Thymus (tissue), 11 donors: ENCODE data around the gene ATF4. TPM values are rescaled to one million over a fixed set of nuclear protein-coding genes. Genes with fewer than 3 reads are reported as not detected.
A peak's percentile ranks its signal among the peaks of the same experiment; 100 is the strongest.

Source experiments
- DNase-seq, 9 donors: peaks; one replicate each; pipeline ENCODE4 v3.0.0-alpha.2; 2013; ENCODE audit warnings: low spot score in 9 of 9, low read depth in 6 of 9, missing footprints in 1 of 9
- H3K27ac ChIP-seq, 2 donors: one replicate each; pipeline ENCODE4 v1.5.1; 2013; ENCODE audit warnings: control low read depth in 1 of 2, low read depth in 1 of 2, low read length in 1 of 2, mild to moderate bottlenecking in 1 of 2, moderate library complexity in 1 of 2
- H3K27me3 ChIP-seq, 2 donors: one replicate each; pipeline ENCODE4 v1.5.1; 2013; ENCODE audit warnings: low read length in 1 of 2; ENCODE audit not compliant: control insufficient read depth in 2 of 2, insufficient read depth in 1 of 2
- H3K36me3 ChIP-seq, 2 donors: one replicate each; pipeline ENCODE4 v1.5.1; 2013; ENCODE audit warnings: low read length in 1 of 2, mild to moderate bottlenecking in 1 of 2, moderate library complexity in 1 of 2; ENCODE audit not compliant: control insufficient read depth in 2 of 2, insufficient read depth in 2 of 2
- H3K4me1 ChIP-seq, 2 donors: one replicate each; pipeline ENCODE4 v1.5.1; 2013; ENCODE audit warnings: low read length in 2 of 2; ENCODE audit not compliant: control insufficient read depth in 2 of 2, insufficient read depth in 2 of 2
- H3K4me3 ChIP-seq, 2 donors: one replicate each; pipeline ENCODE4 v1.5.1; 2013; ENCODE audit warnings: low read length in 2 of 2, control low read depth in 1 of 2, mild to moderate bottlenecking in 1 of 2
- H3K9me3 ChIP-seq, 2 donors: one replicate each; pipeline ENCODE4 v1.5.1; 2013; ENCODE audit warnings: low read length in 1 of 2, mild to moderate bottlenecking in 1 of 2; ENCODE audit not compliant: control insufficient read depth in 2 of 2, insufficient read depth in 1 of 2
- WGBS: extraction: QIAGEN DNeasy Blood & Tissue Kit; methylation state at CpG from one replicate; pipeline ENCODE4 v1.1.7; 2013; 5-methylcytosine and 5-hydroxymethylcytosine counted together
- polyA plus RNA-seq: library from polyadenylated mRNA; stranded (reverse); fragments of 200-250 nt; gene quantifications from one replicate; pipeline ENCODE4 v1.2.3, GENCODE V29; 2013
- total RNA-seq: library from RNA; stranded (reverse); fragments of 120-200 nt; gene quantifications from one replicate; pipeline ENCODE4 v1.2.4, GENCODE V29; 2013
- donor health status: healthy.

Gene ATF4
- total and polyA plus RNA-seq, 2 donors = 289 to 520 TPM

DNA sequence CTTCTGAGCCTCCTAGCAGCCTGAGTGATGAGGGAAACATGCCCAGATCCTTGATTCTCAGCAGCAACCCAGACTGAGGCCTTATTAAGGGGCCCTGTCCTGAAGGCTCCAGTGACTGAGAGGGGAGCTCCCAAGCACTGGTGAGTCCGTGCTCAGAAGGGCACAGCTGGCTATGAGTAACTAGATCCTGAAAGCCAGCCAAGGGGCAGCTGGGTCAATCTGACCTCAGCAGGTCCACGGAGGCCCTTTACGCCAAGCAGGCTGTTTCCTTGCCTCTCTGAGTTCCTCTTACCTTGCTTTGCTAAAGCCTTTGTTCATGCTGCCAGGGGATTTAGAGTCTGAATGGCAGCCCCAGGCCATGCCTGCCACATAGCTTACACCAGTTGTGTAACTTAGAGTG lies 37.6 kb upstream of the ATF4 start:
- Histone ChIP-seq H3K36me3 (no peaks in the 10 kb centered on the region), H3K9me3 (no peaks in the 10 kb centered on the region), H3K4me3 (no peak overlapping the region), H3K27me3 (peaks cover 0 to 4% of the 10 kb centered on the region in 2 donors), H3K4me1 (no peaks in the 10 kb centered on the region), H3K27ac (no peak overlapping the region)
- WGBS = 94% methylated on average over 3 of the region's 3 CpGs
- DNase-seq = no peak

DNA sequence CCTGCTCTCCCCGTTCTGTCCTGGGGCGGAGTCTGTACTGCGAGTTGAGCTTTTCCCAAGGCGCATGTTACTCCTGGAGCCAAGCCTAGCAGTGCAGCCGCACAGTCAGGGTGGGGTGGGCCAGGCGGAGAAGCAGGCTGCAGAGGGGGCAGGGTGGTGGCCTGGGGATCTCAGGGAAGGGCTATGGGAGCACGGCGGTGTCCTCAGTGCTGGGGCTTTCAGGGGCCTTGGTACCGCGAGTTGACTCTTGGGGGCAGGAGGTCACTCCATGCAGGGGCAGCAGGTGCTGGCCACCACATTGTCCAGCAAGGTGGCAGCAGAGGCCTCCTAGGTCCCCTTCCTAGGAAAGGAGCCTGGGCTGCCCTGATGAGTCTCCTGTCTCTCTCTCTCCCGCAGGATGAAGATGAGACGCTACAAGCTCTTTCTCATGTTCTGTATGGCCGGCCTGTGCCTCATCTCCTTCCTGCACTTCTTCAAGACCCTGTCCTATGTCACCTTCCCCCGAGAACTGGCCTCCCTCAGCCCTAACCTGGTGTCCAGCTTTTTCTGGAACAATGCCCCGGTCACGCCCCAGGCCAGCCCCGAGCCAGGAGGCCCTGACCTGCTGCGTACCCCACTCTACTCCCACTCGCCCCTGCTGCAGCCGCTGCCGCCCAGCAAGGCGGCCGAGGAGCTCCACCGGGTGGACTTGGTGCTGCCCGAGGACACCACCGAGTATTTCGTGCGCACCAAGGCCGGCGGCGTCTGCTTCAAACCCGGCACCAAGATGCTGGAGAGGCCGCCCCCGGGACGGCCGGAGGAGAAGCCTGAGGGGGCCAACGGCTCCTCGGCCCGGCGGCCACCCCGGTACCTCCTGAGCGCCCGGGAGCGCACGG lies 33.2 kb upstream of the ATF4 start:
- Histone ChIP-seq H3K27me3 (peaks cover 0 to 4% of the 10 kb centered on the region in 2 donors), H3K4me3 (no peak overlapping the region), H3K36me3 (no peaks in the 10 kb centered on the region), H3K9me3 (no peaks in the 10 kb centered on the region), H3K27ac (no peak overlapping the region), H3K4me1 (peaks cover 2 to 10% of the 10 kb centered on the region in 2 donors)
- no peak for DNase-seq
- 96% methylated on average over 45 of the region's 45 CpGs for WGBS

DNA sequence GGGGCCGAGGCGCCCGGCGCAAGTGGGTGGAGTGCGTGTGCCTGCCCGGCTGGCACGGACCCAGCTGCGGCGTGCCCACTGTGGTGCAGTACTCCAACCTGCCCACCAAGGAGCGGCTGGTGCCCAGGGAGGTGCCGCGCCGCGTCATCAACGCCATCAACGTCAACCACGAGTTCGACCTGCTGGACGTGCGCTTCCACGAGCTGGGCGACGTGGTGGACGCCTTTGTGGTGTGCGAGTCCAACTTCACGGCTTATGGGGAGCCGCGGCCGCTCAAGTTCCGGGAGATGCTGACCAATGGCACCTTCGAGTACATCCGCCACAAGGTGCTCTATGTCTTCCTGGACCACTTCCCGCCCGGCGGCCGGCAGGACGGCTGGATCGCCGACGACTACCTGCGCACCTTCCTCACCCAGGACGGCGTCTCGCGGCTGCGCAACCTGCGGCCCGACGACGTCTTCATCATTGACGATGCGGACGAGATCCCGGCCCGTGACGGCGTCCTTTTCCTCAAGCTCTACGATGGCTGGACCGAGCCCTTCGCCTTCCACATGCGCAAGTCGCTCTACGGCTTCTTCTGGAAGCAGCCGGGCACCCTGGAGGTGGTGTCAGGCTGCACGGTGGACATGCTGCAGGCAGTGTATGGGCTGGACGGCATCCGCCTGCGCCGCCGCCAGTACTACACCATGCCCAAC lies 32.4 kb upstream of the ATF4 start:
- H3K4me1 ChIP-seq = peaks cover 2 to 10% of the 10 kb centered on the region in 2 donors
- H3K27ac ChIP-seq = no peak overlapping the region
- H3K4me3 ChIP-seq = no peak overlapping the region
- no peaks in the 10 kb centered on the region for H3K36me3 ChIP-seq
- no peak for DNase-seq
- WGBS = 98% methylated on average over 70 of the region's 70 CpGs
- peaks cover 0 to 4% of the 10 kb centered on the region in 2 donors for H3K27me3 ChIP-seq
- no peaks in the 10 kb centered on the region for H3K9me3 ChIP-seq

DNA sequence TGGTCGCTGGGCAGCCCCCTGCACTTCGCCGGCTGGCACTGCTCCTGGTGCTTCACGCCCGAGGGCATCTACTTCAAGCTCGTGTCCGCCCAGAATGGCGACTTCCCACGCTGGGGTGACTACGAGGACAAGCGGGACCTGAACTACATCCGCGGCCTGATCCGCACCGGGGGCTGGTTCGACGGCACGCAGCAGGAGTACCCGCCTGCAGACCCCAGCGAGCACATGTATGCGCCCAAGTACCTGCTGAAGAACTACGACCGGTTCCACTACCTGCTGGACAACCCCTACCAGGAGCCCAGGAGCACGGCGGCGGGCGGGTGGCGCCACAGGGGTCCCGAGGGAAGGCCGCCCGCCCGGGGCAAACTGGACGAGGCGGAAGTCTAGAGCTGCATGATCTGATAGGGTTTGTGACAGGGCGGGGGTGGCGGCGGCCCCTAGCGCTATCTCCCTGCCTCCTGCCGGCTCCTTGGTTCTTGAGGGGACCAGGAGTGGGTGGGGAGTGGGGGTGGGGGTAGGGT lies 31.7 kb upstream of the ATF4 start:
- H3K4me3 ChIP-seq = no peak overlapping the region
- H3K4me1 ChIP-seq = peaks cover 2 to 10% of the 10 kb centered on the region in 2 donors
- peaks cover 0 to 3% of the 10 kb centered on the region in 2 donors for H3K27me3 ChIP-seq
- no peak overlapping the region for H3K27ac ChIP-seq
- WGBS = 97% methylated on average over 39 of the region's 39 CpGs
- no peak for DNase-seq
- no peaks in the 10 kb centered on the region for H3K9me3 ChIP-seq
- H3K36me3 ChIP-seq = no peaks in the 10 kb centered on the region

DNA sequence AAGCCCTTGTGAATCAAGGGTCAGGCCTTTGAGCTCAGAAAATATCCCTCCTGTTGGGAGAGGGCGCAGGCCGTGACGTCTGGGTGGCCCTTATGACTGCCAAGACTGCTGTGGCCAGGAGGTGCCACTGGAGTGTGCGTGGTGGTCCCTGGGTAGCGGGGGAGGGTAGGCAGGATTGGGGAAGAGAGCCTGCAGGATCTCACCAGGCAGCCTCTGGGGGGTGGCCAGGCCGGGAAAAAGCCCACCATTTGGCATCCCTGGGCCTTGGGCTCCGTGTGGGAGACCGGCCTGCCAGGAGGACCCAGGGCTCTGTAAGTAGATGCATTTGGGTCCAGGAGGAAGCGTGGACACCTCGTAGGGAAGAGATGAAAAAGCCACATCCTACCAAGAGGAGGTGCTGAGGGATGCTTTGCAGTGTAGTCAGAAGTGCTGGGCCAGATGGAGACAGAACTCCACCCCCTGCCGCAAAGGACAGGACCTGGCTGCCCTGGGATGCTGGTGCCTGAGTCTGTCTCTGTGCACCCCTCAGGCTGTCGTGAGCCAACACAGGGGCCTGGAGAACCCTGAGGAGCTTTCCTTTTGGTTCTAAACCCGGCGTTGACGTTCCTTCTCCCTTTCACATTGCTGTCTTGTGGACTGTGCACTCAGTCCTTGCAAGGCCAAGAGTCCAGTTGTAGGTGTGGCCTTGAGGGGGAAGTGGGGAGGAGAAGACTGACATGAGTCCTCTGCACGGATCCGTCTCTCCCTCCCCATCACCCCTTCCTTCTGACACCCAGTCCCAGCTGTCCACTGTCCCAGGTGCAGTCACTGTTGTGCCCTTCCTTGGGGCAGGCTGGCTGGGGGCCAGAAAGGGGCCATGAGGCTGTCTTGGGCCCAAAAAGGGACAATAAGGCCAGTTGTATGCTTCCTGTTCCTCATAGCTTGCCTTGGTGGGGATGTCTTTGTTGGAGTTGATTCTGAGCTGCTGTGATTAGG lies 31.0 kb upstream of the ATF4 start:
- H3K27me3 ChIP-seq = peaks cover 0 to 2% of the 10 kb centered on the region in 2 donors
- peaks cover 2 to 10% of the 10 kb centered on the region in 2 donors for H3K4me1 ChIP-seq
- WGBS = 93% methylated on average over 17 of the region's 17 CpGs
- DNase-seq = no peak
- no peaks in the 10 kb centered on the region for H3K36me3 ChIP-seq
- no peak overlapping the region for H3K27ac ChIP-seq
- H3K9me3 ChIP-seq = no peaks in the 10 kb centered on the region
- no peak overlapping the region for H3K4me3 ChIP-seq

DNA sequence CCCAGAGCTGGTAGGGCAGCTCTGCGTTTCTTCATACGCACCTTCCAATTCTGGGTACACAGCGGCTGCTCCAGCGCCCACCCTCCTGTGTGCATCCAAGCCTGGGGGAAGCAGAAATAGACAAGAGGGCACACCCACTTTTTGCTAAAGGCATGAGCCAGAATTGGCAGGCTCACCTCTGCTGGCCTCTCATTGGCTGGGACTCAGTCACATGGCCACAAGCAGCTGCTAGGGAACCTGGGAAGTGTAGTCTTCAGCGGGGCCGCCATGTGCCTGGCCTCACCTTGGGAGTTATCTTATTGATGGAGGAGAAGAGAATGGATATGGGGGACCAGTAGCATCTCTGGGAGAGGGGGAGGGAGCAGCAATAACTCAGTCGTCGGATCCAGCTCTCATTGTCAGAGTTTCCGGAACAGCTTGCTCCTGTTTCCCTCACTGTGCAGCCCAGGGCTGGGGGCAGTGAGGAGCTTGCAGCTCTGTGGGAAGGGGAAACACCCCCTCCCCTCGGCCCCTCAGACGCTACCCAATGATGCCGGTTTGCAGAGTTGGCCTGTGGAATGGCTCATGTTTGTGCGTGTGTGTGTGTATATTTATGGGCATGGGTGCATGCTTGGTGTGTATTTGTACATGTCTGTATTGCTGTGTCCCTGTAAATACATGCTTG lies 30.1 kb upstream of the ATF4 start:
- no peaks in the 10 kb centered on the region for H3K9me3 ChIP-seq
- H3K4me1 ChIP-seq = peaks cover 2 to 10% of the 10 kb centered on the region in 2 donors
- DNase-seq = peak; percentile 55 to 92 (median 76)
- H3K36me3 ChIP-seq = no peaks in the 10 kb centered on the region
- H3K4me3 ChIP-seq = no peak overlapping the region
- no peaks in the 10 kb centered on the region for H3K27me3 ChIP-seq
- no peak overlapping the region for H3K27ac ChIP-seq
- 54% methylated on average over 13 of the region's 13 CpGs for WGBS

DNA sequence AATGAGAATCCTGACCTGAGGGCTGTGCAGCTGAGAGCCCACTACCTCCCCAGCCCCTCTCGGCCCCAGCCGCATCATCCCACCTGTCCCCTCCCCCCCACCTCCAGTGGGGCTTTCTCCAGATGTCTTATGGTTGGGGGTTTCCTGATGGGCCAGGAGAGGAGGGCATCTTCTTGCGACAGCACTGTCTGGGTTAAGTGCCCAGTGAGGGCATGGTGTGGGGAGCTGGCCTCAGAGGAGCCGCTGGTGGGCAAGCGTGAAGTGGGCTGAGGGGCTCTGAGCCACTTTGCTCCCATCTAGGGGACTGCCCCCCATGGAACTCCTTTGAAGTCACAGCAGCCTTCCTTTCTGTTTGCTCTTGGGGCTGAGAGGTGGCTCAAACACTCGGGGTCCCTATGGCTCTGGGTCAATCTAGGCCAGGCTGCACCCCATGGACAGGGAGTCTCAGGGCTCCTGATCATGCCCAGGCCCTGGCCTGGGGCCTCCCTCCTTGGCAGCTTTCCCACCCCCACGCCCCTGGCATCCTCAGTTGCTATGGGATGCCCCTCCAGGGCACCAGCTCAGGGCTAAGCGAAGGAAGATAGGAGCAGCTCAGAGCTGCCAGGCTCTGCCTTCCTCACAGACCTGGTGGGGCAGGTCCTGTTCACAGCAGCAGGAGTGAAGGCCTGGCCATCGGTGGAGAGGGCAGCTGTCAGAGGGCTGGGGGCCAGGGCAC lies 29.2 kb upstream of the ATF4 start:
- no peaks in the 10 kb centered on the region for H3K27me3 ChIP-seq
- H3K9me3 ChIP-seq = no peaks in the 10 kb centered on the region
- no peak overlapping the region for H3K27ac ChIP-seq
- no peak overlapping the region for H3K4me3 ChIP-seq
- H3K4me1 ChIP-seq = peaks cover 2 to 11% of the 10 kb centered on the region in 2 donors
- WGBS = 93% methylated on average over 9 of the region's 9 CpGs
- no peaks in the 10 kb centered on the region for H3K36me3 ChIP-seq
- no peak for DNase-seq

DNA sequence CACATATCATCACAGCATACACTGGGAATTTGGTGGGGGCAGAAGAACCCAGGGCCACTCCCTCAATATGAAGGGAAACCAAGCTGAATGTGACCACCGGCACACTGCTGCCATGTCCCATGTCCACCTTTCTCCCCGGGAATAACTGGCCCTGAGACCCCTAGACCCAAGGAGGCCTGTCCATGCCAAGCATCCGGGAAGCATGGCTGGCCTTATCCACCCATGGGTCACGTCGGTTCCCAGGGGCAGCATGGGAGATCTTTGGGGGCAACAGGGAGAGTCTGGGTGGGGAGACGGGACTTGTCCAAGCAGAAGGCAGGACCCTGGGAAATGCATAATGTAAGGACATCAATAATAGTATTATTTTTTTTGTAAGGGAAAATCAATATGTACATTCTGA lies 28.7 kb upstream of the ATF4 start:
- no peak overlapping the region for H3K27ac ChIP-seq
- DNase-seq = no peak
- H3K4me3 ChIP-seq = no peak overlapping the region
- H3K36me3 ChIP-seq = no peaks in the 10 kb centered on the region
- WGBS = 96% methylated on average over 6 of the region's 6 CpGs
- H3K4me1 ChIP-seq = peaks cover 2 to 17% of the 10 kb centered on the region in 2 donors
- no peaks in the 10 kb centered on the region for H3K9me3 ChIP-seq
- H3K27me3 ChIP-seq = no peaks in the 10 kb centered on the region
